CD4-positive, alpha-beta T cell treated with Interleukin-4 for 1 hour (primary cell): ENCODE results near the gene ATG16L2.
"Not testable (repeated sequence)": the region's sequence is repeated elsewhere in the genome, so short reads cannot be mapped to it uniquely, and the experiment has no call there.

ENCODE experiments used
- DNase-seq, 2 donors: peaks; one replicate each; pipeline ENCODE4 v3.0.0-alpha.2; 2020 to 2022

Gene ATG16L2

GRCh38 chr11:72851726-72852125 lies 37.5 kb downstream of the ATG16L2 start:
- DNase-seq: no peak

- no peak for DNase-seq
Observed at GRCh38 chr11:72856065-72856464, 41.9 kb downstream of the ATG16L2 start.

- no peak for DNase-seq
Observed at GRCh38 chr11:72856551-72857345, 42.5 kb downstream of the ATG16L2 start.

DNA sequence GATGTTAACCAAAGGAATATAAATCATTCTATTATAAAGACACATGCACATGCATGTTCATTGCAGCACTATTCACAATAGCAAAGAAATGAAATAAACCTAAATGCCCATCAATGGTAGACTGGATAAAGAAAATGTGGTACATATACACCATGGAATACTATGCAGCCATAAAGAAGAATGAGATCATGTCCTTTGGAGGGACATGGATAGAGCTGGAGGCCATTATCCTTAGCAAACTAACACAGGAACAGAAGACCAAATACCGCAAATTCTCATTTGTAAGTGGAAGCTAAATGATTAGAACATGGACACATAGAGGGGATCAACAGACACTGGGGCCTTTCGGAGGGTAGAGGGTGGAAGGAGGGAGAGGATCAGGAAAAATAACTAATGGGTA lies 44.1 kb downstream of the ATG16L2 start:
- DNase-seq: not testable (repeated sequence)

- DNase-seq: no peak
Observed at GRCh38 chr11:72859126-72859525, 44.9 kb downstream of the ATG16L2 start.

GRCh38 chr11:72860010-72860409 lies 45.8 kb downstream of the ATG16L2 start:
- no peak for DNase-seq

DNA sequence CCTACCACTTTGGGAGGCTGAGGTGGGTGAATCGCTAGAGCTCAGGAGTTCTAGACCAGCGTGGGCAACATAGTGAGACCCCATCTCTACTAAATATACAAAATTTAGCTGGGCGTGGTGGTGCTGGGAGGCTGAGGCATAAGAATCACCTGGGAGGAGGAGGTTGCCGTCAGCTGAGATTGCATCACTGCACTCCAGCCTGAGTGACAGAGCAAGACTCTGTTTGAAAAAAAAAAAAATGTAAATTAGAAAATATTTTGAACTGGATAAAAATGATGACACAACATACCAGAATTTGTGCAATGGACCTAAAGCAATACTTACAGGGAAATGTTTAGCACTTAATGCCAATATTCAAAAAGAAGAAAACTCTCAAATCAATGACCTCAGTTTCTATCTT lies 46.4 kb downstream of the ATG16L2 start:
- no peak for DNase-seq

GRCh38 chr11:72863091-72863490 lies 48.9 kb downstream of the ATG16L2 start:
- DNase-seq: no peak

- no peak for DNase-seq
Observed at GRCh38 chr11:72863916-72864315, 49.7 kb downstream of the ATG16L2 start.

- no peak for DNase-seq
Observed at GRCh38 chr11:72864702-72865655, 50.8 kb downstream of the ATG16L2 start.

DNA sequence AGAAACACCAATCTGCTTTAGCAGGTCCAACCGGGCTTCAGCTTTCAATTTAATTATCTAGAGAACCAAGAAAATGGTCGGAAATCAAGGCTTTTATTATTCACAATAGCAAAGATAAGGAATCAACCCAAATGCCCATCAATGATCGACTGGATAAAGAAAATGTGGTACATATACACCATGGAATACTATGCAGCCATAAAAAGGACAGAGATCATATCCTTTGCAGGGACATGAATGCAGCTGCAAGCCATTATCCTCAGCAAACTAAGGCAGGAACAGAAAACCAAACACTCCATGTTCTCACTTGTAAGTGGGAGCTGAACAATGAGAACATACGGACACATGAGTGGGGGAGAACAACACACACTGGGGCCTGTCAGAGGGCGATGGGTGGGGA lies 53.8 kb downstream of the ATG16L2 start:
- no peak for DNase-seq

DNA sequence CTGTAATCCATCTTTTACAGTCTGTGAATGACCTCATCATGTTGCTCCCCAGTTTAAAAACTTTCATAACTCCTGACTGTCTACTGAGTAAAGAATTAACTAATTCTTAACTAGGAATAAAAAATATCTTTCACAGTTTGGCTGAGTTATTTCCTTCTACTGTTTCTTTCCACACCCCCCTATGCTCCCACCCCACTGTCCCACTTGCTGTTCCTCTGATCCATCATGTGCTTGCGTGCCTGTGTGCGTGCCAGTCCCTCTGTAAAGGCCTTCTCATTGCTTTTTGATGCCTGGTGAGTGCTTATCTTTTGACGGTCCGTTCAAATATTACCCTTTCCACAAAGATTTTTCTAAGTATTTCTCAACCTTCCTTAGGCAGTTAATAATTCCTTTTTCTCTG lies 55.6 kb downstream of the ATG16L2 start:
- no peak for DNase-seq

DNA sequence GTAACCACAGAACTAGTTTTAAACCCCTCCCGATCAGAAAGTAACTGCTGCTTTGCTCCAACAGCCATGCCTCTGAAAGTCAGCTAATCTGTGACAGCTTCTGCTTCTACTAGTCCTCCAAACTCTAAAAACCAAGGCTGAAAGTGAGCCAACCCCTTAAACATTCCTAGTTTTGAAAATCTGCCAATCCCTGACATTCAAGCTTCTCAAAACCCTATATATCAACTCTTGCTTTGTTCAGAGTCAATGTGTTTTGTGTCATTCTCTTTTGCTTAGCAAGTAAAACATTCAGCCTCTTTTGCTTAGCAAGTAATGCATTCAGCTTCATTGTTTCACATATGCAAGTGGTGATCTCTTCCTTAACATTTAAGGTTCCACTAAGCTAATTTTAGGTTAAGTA lies 56.9 kb downstream of the ATG16L2 start:
- no peak for DNase-seq

DNA sequence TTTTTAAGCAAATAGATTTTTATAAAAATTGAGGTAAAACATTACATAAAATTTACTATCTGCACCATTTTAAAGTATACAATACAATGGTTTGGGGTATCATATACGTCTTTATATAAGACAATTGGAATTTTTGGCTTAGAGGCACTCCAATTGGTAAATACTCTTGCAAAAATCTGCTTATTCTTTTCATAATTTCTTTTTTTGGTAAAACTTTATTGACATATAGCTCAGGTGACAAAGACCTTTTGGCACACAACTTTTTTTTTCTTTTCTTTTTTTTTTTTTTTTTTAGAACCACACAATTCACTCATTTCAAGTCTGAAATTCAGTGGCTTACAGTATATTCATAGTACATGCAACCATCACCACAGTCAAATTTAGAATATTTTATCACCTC lies 57.8 kb downstream of the ATG16L2 start:
- no peak for DNase-seq

GRCh38 chr11:72875736-72876135 lies 61.5 kb downstream of the ATG16L2 start:
- no peak for DNase-seq

GRCh38 chr11:72876147-72876546 lies 61.9 kb downstream of the ATG16L2 start:
- DNase-seq: no peak
